CD4-positive, alpha-beta T cell (primary cell): ENCODE data around the gene ZBTB46. TPM values are rescaled to one million over a fixed set of nuclear protein-coding genes. Genes with fewer than 3 reads are reported as not detected.

Experiments used
- ATAC-seq: fragments of 200-7000 bp; cut with Tn5 transposase; one replicate; pipeline ENCODE4 v1.10.0; 2022; ENCODE audit warnings: mild to moderate bottlenecking; ENCODE audit not compliant: poor library complexity
- CTCF ChIA-PET: fragments of 350-600 bp; sonication (Branson Sonifier 250); formaldehyde crosslinking; loops from one replicate; lab custom pipeline; 2021; ENCODE audit warnings: antibody characterized with exemption, inconsistent platforms; lab: Charles Lee
- POLR2A ChIA-PET: fragments of 350-600 bp; sonication (Branson Sonifier 250); formaldehyde crosslinking; loops from one replicate; lab custom pipeline; 2021; ENCODE audit warnings: antibody characterized with exemption, inconsistent platforms; lab: Charles Lee
- DNase-seq, 14 experiments: peaks; one replicate each; pipeline ENCODE4 v3.0.0-alpha.2; 2013 to 2020; ENCODE audit warnings: mixed read lengths in 2 of 14
- H3K27ac ChIP-seq, 2 donors: one replicate each; pipeline versions ENCODE4 v1.5.1 to v1.7.0; 2013; ENCODE audit warnings: low read length in 2 of 2, low read depth in 1 of 2, mild to moderate bottlenecking in 1 of 2
- H3K27me3 ChIP-seq, 2 experiments: 1 replicate in 1 of 2; 2 replicates in 1 of 2; pipeline versions ENCODE4 v1.6.1 to v1.7.0; 2013; ENCODE audit warnings: low read length in 2 of 2, control low read depth in 1 of 2, mild to moderate bottlenecking in 1 of 2, moderate library complexity in 1 of 2; ENCODE audit not compliant: insufficient read depth in 2 of 2, control insufficient read depth in 1 of 2
- H3K36me3 ChIP-seq: one replicate; pipeline ENCODE4 v1.6.1; 2013; ENCODE audit warnings: low read length, control low read depth; ENCODE audit not compliant: insufficient read depth
- H3K4me1 ChIP-seq: one replicate; pipeline ENCODE4 v1.6.1; 2013; ENCODE audit warnings: low read length, control low read depth; ENCODE audit not compliant: insufficient read depth
- H3K4me3 ChIP-seq: one replicate; pipeline ENCODE4 v1.5.1; 2013; ENCODE audit warnings: mild to moderate bottlenecking, low read length, moderate library complexity
- H3K9me3 ChIP-seq, 2 experiments: 1 replicate in 1 of 2; 2 replicates in 1 of 2; pipeline versions ENCODE4 v1.6.1 to v1.7.0; 2013; ENCODE audit warnings: low read length in 2 of 2, mild to moderate bottlenecking in 2 of 2, control low read depth in 1 of 2, moderate library complexity in 1 of 2; ENCODE audit not compliant: control insufficient read depth in 1 of 2, insufficient read depth in 1 of 2
- H3K27ac Mint-ChIP-seq: one replicate; pipeline ENCODE4 v1.8.0; 2020; ENCODE audit warnings: mixed read lengths
- H3K27me3 Mint-ChIP-seq: one replicate; pipeline ENCODE4 v1.8.0; 2021; ENCODE audit warnings: mixed read lengths
- H3K36me3 Mint-ChIP-seq: one replicate; pipeline ENCODE4 v1.8.0; 2021; ENCODE audit warnings: low read depth, mixed read lengths
- H3K4me1 Mint-ChIP-seq: one replicate; pipeline ENCODE4 v1.8.0; 2021; ENCODE audit warnings: low read depth, mixed read lengths
- H3K4me3 Mint-ChIP-seq: one replicate; pipeline ENCODE4 v1.8.0; 2020; ENCODE audit warnings: mild to moderate bottlenecking, mixed read lengths
- H3K9me3 Mint-ChIP-seq: one replicate; pipeline ENCODE4 v1.8.0; 2020; ENCODE audit warnings: mixed read lengths
- CTCF ChIP-seq: fragments of 200-600 bp; IDR thresholded peaks from one replicate; pipeline ENCODE4 v1.8.0; 2022; ENCODE audit warnings: antibody characterized with exemption, mild to moderate bottlenecking
- intact Hi-C, 2 experiments: fragments of 100-400 bp; cut with DNase I in 1 of 2; cut with micrococcal nuclease in 1 of 2; formaldehyde crosslinking; loops; one replicate each; pipeline versions ENCODE4 v1.15.1 to v1.9.0; 2023 to 2025; cut with DNase I, micrococcal nuclease
- total RNA-seq, 174 experiments: library from RNA in 2 of 174; stranded (reverse) in 2 of 174; gene quantifications; one replicate each; pipeline ENCODE4 v1.2.3 and lab custom pipeline; 2021 to 2026

Gene ZBTB46
- total RNA-seq, 2 experiments from 2014 or later, result 0.08 to 0.34 TPM

DNA sequence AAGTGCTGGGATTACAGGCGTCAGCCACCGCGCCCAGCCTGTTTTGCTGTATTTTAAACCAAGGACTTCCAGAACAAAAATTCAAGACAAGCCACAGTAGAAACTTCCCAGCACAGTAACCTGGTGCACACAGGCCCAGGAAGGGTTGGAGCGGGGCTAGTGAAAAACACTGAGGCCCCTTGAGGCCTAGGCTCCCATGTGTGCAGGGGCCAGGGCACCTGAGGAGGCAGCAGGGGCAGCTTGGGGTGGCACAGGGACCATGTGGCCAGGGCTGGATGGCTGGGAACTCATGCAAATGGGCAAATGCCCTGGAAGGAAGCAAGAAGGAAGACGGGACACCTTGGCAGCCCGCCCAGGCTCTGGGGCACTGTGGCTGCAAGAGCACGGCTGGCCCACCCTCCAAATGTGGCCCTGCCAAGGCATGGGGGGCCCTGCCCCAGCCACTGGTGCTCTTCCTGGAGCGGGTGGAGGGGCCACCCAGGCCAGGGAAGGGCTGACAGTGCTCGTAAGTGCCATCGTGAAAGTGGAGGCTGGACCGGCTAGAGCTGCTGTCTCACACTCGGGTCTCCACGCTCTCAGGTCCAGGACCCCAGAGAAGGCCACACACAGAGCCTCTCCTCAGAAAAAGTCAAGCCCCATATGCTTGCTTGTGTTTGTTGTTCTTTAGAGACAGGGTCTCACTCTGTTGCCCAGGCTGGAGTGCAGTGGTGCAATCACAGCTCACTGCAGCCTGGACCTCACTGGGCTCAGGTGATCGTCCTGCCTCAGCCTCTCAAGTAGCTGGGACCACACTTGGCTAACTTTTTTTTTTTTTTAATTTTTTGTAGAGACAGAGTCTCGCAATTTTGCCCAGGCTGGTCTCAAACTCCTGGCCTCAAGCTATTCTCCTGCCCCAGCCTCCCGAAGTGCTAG, 81.2 kb downstream of the ZBTB46 start:
- no peaks in the 10 kb centered on the region for H3K9me3 Mint-ChIP-seq

GRCh38 chr20:63748934-63749270, 82.2 kb downstream of the ZBTB46 start:
- no peak overlapping the region for H3K27ac ChIP-seq
- ATAC-seq, result no peak
- POLR2A ChIA-PET, result interaction anchor here (4.9 kb wide), 1 partner anchor 11 kb away, joined by 118 read pairs; the partner anchor contains the start of genes LIME1 and SLC2A4RG
- Mint-ChIP-seq H3K4me1 (peaks cover 31% of the 10 kb centered on the region), H3K27ac (peak overlapping the region; percentile 70), H3K4me3 (peak overlapping the region; percentile 8), H3K9me3 (no peaks in the 10 kb centered on the region), H3K27me3 (no peaks in the 10 kb centered on the region), H3K36me3 (peaks cover under 1% of the 10 kb centered on the region)
- no peaks in the 10 kb centered on the region for H3K27me3 ChIP-seq
- CTCF ChIA-PET, result no interaction called here
- no peak overlapping the region for H3K4me3 ChIP-seq
- intact Hi-C loops, result no loop called here
- peaks cover 35% of the 10 kb centered on the region for H3K4me1 ChIP-seq
- no peaks in the 10 kb centered on the region for H3K9me3 ChIP-seq
- no peaks in the 10 kb centered on the region for H3K36me3 ChIP-seq
- TF ChIP-seq CTCF, result no peak
- peak in 1 of 14 experiments; percentile 11 for DNase-seq

More for the DNA sequence above, 81.2 kb downstream of the ZBTB46 start:
- Histone ChIP-seq H3K36me3 (no peaks in the 10 kb centered on the region), H3K4me3 (no peak overlapping the region), H3K9me3 (no peaks in the 10 kb centered on the region), H3K27ac (no peak overlapping the region), H3K4me1 (peaks cover 35% of the 10 kb centered on the region), H3K27me3 (no peaks in the 10 kb centered on the region)
- ATAC-seq (no peak), DNase-seq (peak in 1 of 14 experiments; percentile 18)
- peak overlapping the region; percentile 49 for H3K27ac Mint-ChIP-seq
- no peak for TF ChIP-seq CTCF
- CTCF ChIA-PET, result interaction anchor here (1.7 to 1.8 kb wide), 2 partner anchors 13 to 43 kb away, joined by 5 to 6 read pairs; partner anchors contain the start of gene LIME1
- no peaks in the 10 kb centered on the region for H3K27me3 Mint-ChIP-seq
- POLR2A ChIA-PET, result interaction anchor here (2.6 to 4.9 kb wide), 2 partner anchors 12 to 43 kb away, joined by 18 to 118 read pairs; partner anchors contain the start of genes ARFRP1, LIME1, SLC2A4RG and ZGPAT
- H3K4me1 Mint-ChIP-seq, result peaks cover 35% of the 10 kb centered on the region
- no peaks in the 10 kb centered on the region for H3K36me3 Mint-ChIP-seq
- intact Hi-C loops, result loop anchor here in 1 of 2 experiments (2.0 kb wide), 1 partner anchor 31 kb away; no protein-coding TSS in a partner anchor
- no peak overlapping the region for H3K4me3 Mint-ChIP-seq

DNA sequence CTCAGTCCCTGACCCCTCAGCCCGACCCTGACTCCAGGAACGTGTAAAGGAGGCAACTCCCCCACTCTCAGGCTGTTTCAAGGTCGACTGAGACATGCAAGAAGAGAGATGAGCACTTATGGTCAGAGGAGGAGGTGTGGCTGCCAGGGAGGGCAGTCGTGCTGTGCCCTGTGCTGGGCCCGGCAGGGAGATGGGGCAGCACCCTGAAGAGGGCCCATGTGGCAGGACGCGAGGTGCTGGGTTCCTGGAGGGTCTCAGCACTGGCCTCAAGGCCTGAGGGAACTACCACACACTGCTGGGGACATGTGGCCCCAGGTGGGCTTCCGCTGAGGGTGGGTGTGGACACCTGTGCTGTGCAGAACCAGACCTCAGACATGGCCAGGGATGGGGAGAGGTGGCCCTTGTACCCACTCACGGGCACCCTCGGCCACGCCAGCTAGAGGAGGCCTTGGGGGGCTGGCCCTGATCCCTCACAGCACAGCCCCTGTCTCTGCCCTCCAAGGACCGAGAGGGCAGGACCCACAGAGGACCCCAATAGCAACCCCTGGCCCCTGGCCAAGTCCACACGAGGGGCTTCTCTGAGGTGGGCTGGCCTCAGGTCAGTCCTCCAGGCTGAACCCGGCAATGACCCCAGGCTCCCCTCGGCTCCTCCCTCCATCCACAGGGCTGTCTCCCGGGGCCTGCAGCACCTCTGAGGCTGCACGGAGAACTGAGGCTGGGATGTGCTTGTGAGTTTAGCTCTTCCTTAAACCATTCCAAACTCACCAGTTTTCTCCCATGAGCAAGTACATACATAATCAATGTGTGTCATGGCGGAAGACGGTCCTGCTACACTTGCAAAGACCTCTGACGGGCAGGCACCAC, 82.8 kb downstream of the ZBTB46 start:
- TF ChIP-seq CTCF, result no peak
- H3K27me3 ChIP-seq, result no peaks in the 10 kb centered on the region
- ATAC-seq (no peak), DNase-seq (peak in 1 of 14 experiments; percentile 20)
- ChIA-PET POLR2A (interaction anchor here (4.9 kb wide), 1 partner anchor 10 kb away, joined by 118 read pairs; the partner anchor contains the start of genes LIME1 and SLC2A4RG), CTCF (no interaction called here)
- intact Hi-C loops, result no loop called here
- H3K27me3 Mint-ChIP-seq, result no peaks in the 10 kb centered on the region
- H3K9me3 Mint-ChIP-seq, result no peaks in the 10 kb centered on the region
- peaks cover 31% of the 10 kb centered on the region for H3K4me1 Mint-ChIP-seq
- peaks cover 5% of the 10 kb centered on the region for H3K36me3 ChIP-seq
- H3K4me3 Mint-ChIP-seq, result peak overlapping the region; percentile 8
- peaks cover 6% of the 10 kb centered on the region for H3K36me3 Mint-ChIP-seq
- H3K9me3 ChIP-seq, result no peaks in the 10 kb centered on the region
- H3K4me3 ChIP-seq, result no peak overlapping the region
- peak overlapping the region; percentile 70 for H3K27ac Mint-ChIP-seq
- peak overlapping the region in 1 of 2 donors; percentile 13 for H3K27ac ChIP-seq
- H3K4me1 ChIP-seq, result peaks cover 35% of the 10 kb centered on the region
